ENCODE measurements around the gene GAK. TPM values are rescaled to one million over a fixed set of nuclear protein-coding genes. Genes with fewer than 3 reads are reported as not detected.
A peak's percentile ranks its signal among the peaks of the same experiment; 100 is the strongest.

Gene GAK
- total and polyA plus RNA-seq, 2 of the 13 experiments (the other 11 are each of a cell fraction or from before 2014, with no cell fraction given), result 17.5 to 44.3 TPM

GRCh38 chr4:815464-816146, 116.5 kb downstream of the GAK start (continued):
- TF ChIP-seq ZNF740 (CRISPR knock-in tag; IDR thresholded peaks at IDR 0.05) (no peak), SOX5 (CRISPR knock-in tag; IDR thresholded peaks at IDR 0.05; ENCODE audit: borderline replicate concordance) (peak; percentile 71; the same call in 1 of the 2 replicates), ZBTB21 (CRISPR knock-in tag; IDR thresholded peaks at IDR 0.05) (no peak), MIER2 (CRISPR knock-in tag; IDR thresholded peaks at IDR 0.05) (no peak), ZNF333 (CRISPR knock-in tag; IDR thresholded peaks at IDR 0.05; ENCODE audit: borderline replicate concordance) (no peak), ZBTB25 (CRISPR knock-in tag; IDR thresholded peaks at IDR 0.05) (no peak), CREBL2 (CRISPR knock-in tag; IDR thresholded peaks at IDR 0.05; ENCODE audit: borderline replicate concordance) (no peak), TBP (CRISPR knock-in tag; IDR thresholded peaks at IDR 0.05) (no peak), TAF15 (IDR thresholded peaks at IDR 0.05; ENCODE audit: low read depth, low read length, poor library complexity, severe bottlenecking) (no peak), ZNF816 (CRISPR knock-in tag; IDR thresholded peaks at IDR 0.05; ENCODE audit: borderline replicate concordance) (no peak), ZBTB2 (CRISPR knock-in tag; IDR thresholded peaks at IDR 0.05; ENCODE audit: low read depth) (no peak), ZNF552 (CRISPR knock-in tag; IDR thresholded peaks at IDR 0.05; ENCODE audit: borderline replicate concordance) (no peak), TP53 (CRISPR knock-in tag; conservative IDR thresholded peaks at IDR 0.05) (0 out of 2 replicates have a peak, but pooled peaks have one; percentile 27), ZNF232 (CRISPR knock-in tag; IDR thresholded peaks at IDR 0.05; ENCODE audit: borderline replicate concordance) (peak; percentile 57; the same call in 1 of the 2 replicates), ZNF501 (CRISPR knock-in tag; IDR thresholded peaks at IDR 0.05) (no peak), FOXO1 (CRISPR knock-in tag; IDR thresholded peaks at IDR 0.05) (peak; percentile 75), SKIL (CRISPR knock-in tag; IDR thresholded peaks at IDR 0.05; ENCODE audit: borderline replicate concordance) (peak; percentile 70), ZNF775 (CRISPR knock-in tag; IDR thresholded peaks at IDR 0.05; ENCODE audit: borderline replicate concordance) (no peak), AGO2 (optimal IDR thresholded peaks at IDR 0.05; ENCODE audit: low read depth, low read length) (no peak), KDM1A (CRISPR knock-in tag; IDR thresholded peaks at IDR 0.05) (peak; percentile 70; the same call in 1 of the 2 replicates), MXD1 (CRISPR knock-in tag; IDR thresholded peaks at IDR 0.05) (no peak), DMAP1 (CRISPR knock-in tag; IDR thresholded peaks at IDR 0.05) (no peak), HMG20A (CRISPR knock-in tag; IDR thresholded peaks at IDR 0.05; ENCODE audit: borderline replicate concordance) (peak; percentile 80), PBX3 (CRISPR knock-in tag; IDR thresholded peaks at IDR 0.05; ENCODE audit: borderline replicate concordance) (no peak)
